NB4 (cell line): ENCODE results near the gene PDE7B.

Source experiments
- POLR2A ChIP-seq: IDR thresholded peaks from 2 replicates; pipeline ENCODE4 v1.6.1; 2011; ENCODE audit warnings: mild to moderate bottlenecking; ENCODE audit not compliant: insufficient read length; ENCODE audit errors: extremely low read depth
- TF ChIP-seq, protein P1 (sequence below): IDR thresholded peaks from one replicate; pipeline ENCODE4 v1.5.1; 2012; ENCODE audit warnings: low read depth, low read length

DNA sequence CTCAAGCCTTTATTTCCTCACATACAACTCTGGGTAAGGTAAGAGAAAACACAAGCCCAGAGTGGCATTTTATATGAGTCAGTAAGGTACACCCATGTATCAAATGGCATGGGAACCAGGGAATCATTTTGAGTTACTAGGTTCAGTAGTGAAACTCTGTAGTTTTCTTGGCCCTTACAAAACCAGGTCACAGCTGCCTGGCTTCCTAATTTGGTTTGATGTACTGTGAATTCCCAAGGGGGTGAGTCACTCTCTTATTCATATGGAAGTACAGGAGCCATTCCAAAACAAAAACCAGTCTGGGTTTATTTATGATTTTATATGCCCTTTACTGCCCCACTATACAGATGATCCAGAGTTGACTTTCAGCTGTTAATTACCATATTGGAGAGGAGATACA is 70.7 kb downstream of the PDE7B start:
- TF ChIP-seq, protein P1, sequence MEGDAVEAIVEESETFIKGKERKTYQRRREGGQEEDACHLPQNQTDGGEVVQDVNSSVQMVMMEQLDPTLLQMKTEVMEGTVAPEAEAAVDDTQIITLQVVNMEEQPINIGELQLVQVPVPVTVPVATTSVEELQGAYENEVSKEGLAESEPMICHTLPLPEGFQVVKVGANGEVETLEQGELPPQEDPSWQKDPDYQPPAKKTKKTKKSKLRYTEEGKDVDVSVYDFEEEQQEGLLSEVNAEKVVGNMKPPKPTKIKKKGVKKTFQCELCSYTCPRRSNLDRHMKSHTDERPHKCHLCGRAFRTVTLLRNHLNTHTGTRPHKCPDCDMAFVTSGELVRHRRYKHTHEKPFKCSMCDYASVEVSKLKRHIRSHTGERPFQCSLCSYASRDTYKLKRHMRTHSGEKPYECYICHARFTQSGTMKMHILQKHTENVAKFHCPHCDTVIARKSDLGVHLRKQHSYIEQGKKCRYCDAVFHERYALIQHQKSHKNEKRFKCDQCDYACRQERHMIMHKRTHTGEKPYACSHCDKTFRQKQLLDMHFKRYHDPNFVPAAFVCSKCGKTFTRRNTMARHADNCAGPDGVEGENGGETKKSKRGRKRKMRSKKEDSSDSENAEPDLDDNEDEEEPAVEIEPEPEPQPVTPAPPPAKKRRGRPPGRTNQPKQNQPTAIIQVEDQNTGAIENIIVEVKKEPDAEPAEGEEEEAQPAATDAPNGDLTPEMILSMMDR, result no peak
- TF ChIP-seq POLR2A, result no peak
